Stimulated activated CD8-positive, alpha-beta memory T cell treated with anti-CD3 and anti-CD28 coated beads, Interleukin-15, amount 100 ng/mL, for 4 hours (primary cell): Measurements from ENCODE around the gene ABRAXAS1.

ENCODE experiments used
- DNase-seq, 2 donors: peaks; one replicate each; pipeline ENCODE4 v3.0.0-alpha.2; 2020; ENCODE audit warnings: low read depth in 2 of 2

The ABRAXAS1 gene

DNA sequence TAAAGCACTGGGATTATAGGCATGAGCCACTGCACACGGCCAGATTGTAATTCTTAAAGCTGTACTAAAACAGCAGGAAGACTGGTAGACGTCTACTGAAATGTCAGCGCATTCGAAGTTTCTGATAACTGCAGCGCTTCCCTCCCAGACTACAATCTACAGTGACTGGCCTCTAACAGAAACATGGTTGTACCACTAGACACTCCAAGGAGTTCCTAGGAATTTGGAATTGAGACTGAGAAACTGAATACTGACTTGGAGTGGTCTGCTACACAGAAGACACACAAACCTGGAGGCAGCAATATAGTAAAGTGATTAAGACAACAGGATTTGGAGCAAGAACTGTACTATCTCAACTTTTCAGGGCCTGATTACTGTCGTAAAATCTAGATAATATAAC, 30.2 kb downstream of the ABRAXAS1 start:
- no peak for DNase-seq

DNA sequence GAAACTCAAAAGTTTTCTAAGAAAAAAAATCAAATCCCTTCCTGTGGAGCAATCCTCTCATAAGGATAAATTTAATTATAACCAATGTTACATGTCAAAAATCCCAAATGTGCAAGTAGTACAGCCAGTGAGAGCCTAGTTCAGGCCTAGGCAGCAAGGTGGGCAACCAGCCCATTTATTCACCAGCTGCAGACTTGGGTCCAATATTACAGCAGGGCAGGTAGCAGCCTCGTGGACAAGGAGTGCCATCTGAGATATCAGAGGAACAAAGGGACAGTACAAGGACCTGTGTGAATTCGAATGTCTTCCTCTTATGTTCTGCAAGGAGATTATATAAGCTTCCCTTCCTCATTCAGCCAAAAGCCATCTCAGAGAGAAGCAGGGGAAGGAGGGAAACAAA, 35.9 kb downstream of the ABRAXAS1 start:
- no peak for DNase-seq

DNA sequence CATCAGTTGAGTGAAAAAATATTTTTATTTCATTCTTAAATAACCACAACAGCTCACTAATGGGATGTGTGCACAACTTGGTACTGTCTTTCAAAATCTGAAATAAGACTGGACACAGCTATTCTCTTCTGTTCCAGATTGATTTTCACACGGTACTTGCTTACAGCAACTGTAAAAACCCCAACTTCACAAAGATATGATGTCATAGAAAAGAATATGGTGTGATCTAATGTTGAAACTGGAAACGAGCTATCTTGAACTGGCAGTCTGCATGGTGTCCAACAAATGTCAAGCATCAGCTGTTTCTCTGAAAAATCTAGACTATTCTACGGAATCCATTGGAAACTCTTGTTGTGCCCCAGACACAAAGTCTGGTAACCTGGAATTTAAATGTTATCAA, 44.0 kb downstream of the ABRAXAS1 start:
- DNase-seq: no peak

DNA sequence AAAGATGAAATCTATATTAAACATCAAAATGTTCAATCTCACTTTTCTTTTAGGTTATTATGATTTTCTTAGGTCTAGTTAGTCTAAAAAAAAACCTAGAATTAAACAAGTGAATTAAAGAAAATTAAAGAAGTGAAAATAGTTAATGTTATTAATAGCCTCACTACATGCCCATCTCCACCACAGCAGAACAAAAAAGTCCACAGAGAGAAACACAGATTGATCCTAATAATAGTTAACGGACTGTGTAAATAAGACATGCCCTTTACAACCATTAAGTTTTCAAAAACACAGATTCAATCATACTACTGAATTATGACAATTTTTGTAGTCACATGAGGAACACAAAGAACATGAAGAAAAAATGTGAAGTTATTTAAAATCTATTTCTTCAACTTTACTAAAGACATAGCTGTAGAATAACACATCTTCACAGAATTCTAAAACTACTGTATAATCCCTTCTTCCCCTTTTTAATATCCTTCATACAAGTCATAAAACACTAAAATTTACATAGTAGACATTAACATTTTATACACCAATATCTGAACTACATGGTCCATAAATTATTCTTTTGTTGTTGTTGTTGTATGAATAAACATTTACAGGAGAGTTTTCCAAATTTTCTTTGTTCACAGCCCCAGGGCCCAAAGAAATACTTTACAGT, 44.6 kb downstream of the ABRAXAS1 start:
- DNase-seq: no peak

- no peak for DNase-seq
Measured at GRCh38 chr4:83438719-83439118, 46.2 kb downstream of the ABRAXAS1 start.

DNA sequence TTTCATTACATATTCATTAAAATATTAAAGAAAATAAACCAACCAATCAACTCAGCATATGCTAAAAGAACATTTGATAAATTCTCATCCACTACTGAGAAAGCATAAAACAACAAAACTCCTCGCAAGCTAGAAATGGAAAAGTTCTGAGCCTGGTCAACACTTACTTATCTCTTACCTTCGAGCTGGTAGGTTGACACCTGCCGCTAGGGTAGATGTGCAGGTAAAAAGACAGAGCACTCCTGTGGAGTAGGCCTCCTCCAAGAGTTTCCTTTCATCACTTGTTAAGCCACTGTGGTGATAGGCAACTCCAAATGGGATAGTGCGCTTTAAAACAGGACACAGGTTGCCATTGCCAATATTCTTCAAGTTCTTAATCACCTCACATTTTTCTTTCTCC, 48.2 kb downstream of the ABRAXAS1 start:
- DNase-seq: no peak

DNA sequence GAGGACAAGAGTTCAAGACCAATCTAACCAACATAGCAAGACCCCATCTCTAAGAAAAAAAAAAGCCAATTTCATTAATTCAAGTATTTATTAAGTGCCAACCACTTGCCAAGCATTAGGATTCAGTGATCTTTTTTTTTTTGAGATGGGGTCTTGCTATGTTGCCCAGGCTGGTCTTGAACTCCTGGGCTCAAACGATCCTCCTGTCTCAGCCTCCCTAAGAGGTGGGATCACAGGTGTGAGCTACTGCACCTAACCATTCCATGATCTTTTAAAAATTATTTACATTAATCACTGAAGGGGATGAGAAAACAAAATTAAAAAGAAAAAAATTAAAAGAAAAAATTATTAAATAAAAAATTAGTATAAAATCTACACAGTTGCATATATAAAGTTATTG, 53.7 kb downstream of the ABRAXAS1 start:
- no peak for DNase-seq

- no peak for DNase-seq
Measured at GRCh38 chr4:83418211-83418610, 66.7 kb downstream of the ABRAXAS1 start.

DNA sequence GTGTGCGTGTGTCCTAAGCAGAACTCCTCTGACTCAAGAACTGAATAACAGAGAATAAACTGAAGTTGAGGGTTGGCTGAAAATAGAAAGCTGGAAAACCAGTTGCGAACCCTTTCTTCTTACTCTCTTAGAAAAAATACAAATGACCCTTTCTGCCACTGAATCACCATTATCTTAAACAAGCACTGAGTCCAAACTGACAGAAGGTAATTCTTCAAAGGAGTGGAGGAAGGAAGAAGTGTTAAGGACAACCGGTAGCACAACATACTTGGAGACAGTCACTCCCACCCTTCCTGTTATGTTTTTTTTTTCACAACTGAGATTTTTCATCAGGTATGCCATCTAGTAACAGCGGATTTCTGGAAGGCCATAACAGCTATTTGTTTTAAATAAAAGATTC, 67.3 kb downstream of the ABRAXAS1 start:
- no peak for DNase-seq

- no peak for DNase-seq
Measured at GRCh38 chr4:83413676-83414075, 71.2 kb downstream of the ABRAXAS1 start.
